GM19397 (cell line): ENCODE measurements around the gene MYL12A.

Source experiments
- ATAC-seq: cut with Tn5 transposase; IDR thresholded peaks from one replicate; pipeline ENCODE4 v1.9.1; 2021; ENCODE audit warnings: mild to moderate bottlenecking, moderate library complexity; ENCODE audit not compliant: unreplicated experiment

MYL12A gene

DNA sequence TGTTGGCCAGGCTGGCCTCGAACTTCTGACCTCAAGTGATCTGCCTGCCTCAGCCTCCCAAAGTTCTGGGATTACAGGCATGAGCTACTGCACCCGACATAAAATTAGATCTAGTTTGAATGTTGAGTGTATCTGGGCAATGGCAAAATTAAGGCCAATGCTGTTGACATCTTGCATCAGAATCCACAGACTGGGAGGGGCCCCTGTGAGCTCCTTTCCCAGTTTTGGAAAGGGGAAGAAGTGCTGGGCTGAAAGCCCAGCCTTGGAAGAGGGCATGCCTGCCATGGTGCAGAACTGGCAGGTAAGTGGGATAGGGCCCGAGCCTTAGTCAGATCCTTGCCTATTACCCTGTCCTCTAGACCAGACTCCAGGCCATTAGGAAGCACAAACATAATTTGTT lies 23.4 kb upstream of the MYL12A start:
- ATAC-seq = no peak

DNA sequence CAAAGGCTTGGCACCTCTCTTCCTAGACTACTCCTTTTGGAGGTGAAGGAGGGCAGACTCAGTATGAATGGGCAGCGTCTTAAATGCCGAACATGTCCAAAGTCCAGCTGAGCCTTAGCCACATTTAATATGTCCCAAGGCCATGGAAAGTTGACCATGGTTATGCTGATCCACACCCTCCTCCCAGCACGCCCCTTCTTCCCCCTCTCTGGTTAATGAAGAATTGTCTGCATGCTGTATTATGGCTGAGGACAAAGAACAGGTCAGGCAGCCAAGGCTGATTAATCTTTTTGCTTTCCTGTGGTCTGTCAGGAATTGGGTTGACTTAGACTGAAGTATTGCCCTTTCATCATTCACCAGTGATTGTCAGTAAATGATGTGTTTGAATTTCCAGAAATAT lies 22.0 kb upstream of the MYL12A start:
- ATAC-seq = no peak

DNA sequence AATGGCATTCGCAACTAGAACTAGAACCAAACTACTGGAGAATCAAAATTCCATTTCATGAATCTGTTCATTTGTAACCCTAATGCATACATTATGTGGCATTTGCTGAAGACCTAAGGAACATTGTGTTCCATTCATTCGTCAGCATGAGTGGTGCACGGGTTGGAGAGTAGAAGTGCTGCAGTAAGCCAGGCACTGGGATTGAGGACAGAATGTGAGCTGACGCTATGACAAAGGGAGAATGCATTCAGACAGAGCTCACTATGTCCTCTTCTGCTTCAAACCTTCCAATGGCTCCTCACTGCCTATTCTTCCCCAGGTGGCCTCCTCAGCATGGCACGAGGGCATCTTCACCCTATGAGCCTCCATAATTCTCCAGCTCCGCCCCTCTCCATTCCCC lies 21.6 kb upstream of the MYL12A start:
- ATAC-seq = no peak

DNA sequence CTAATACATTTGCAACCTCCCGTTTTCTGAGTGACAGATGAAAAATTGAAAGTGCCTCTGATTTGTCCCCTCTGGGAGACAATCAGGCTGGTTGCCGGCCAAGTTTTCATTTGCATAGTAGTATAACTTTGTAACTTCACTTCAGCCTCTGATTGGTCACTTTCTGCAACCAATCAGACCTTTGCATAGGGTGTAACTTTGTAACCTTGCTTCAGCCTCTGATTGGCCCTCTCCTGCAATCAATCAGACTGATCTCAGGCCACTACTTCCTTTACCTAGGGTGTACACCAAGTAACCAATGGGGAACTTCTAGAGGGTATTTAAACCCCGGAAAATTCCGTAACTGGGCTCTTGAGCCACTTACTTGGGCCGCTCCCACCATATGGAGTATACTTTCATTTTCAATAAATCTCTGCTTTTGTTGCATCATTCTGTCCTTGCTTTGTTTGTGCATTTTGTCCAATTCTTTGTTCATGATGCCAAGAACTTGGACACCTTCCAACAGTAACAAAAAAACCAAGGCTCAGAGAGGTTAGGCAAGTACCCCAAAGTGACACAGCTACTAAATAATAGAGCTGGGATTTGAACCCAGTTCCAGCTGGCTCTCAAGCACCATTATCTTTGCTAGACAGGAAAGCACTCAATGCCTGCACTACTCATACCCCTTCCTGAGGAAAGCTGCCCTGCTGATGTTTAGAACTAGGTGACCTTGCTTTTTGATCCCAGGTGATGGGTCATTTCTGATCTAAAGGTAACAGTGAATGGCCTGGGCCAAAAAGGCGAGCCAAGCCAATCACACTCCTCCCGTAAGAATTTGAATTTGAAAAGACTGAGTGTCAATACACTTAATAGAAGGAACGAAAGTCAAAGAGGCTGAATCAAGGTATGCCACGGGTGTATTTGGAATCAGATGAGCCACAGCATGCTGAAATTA lies 16.9 kb upstream of the MYL12A start:
- no peak for ATAC-seq

DNA sequence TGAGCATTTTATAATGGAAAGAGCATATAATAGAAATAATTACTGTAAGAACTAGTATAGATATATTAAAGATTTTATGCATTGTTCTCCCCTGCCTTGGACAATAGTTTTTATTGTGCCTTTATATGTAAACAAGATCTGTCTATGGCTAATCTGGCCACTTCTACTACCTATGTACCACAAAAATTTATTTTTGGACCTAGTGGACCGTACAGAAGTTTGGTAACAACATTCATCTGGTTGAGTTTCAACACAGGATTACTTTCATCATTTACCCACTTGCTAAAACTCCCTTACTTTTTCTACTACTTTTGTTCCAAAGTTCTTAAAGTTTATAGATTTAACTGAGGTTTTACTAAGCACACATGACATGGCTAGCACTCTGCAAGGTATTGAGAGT lies 14.6 kb upstream of the MYL12A start:
- ATAC-seq = no peak

DNA sequence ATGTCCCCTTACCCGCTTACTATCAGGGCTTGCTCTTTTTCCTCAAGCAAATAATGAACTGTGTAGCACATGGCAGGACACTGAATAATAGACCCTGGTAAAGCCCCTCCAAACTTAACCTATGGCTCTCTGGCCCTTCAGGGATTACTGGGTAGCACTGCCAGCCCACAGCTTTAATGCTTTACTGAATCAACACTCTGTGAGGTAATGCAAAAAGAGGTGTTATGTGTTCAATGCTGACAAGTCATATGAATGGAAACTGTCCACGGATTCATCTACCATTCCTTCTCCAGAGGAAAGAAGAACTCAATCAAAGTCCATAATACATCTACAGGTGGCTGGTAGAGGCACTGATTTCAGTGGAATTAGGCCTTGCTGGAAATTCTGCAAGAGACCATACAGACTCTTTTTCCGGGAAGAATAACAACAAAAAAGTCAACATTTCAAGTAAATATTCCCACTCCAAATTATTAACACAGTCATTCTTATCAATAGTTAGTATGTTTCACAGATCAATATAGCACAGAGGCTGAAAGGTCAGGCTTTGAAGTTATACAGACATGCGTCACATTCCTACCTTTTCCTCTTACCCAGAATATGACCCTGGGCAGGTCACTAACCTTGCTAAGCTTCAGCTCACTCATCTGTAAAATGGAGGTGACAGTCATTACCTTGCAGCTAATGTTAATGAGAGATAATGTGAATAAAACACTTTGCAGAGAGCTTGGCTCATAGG lies 14.0 kb upstream of the MYL12A start:
- no peak for ATAC-seq

DNA sequence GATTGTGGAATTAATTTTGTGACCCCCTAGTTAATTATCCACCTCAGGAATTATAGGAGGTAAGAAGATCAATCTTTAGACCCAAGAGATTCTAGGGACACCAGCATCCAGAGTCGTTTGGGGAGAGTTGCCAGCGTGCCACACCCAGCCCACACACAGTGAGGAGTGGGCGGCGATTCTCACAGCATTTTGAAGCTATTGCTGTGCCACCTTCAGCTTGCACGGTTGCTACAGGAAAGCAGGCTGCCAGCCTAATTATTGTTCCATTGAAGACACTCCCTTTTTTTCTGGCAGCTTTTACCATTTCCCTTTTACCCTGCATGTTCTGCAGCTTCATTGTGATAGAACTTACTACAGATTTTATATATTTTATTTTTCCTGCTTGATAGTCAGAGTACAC lies 13.1 kb upstream of the MYL12A start:
- no peak for ATAC-seq

DNA sequence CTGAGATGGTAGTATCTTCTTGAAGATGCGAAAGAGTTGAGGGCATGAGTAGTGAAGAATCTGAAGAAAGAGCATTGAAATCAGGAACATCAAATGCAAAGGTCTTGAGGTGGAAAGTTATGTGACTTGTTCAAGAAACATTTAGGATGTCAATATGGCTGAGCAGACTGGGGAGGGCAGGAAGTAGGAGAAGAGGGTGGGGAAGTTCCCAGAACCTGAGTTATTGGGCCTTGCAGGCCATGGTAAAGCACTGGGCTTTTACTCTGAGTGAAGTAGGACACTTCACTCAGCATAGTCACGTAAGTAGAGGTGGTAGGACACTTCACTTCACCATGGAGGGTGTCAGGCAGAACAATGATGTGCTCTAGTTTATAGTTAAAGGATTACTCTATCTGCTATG lies 11.8 kb upstream of the MYL12A start:
- no peak for ATAC-seq

DNA sequence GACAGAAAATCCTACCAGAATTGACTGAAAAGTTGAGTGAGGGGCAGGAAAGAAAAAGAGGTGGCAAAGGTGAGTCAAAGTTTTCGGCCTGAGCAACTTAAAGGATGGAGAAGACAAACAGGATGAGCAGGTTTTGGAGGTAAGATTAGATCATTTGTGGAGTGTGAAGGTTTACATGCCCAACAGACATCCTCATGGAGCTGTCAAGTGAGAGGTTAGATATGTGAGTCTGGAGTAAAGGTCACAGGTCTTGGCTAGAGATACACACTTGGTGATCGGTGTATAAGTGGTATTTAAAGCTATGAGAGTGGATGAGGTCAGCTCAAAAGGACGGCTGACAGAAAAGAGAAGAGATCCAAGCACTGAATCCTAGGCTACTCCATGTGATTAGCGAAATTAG lies 11.1 kb upstream of the MYL12A start:
- no peak for ATAC-seq

DNA sequence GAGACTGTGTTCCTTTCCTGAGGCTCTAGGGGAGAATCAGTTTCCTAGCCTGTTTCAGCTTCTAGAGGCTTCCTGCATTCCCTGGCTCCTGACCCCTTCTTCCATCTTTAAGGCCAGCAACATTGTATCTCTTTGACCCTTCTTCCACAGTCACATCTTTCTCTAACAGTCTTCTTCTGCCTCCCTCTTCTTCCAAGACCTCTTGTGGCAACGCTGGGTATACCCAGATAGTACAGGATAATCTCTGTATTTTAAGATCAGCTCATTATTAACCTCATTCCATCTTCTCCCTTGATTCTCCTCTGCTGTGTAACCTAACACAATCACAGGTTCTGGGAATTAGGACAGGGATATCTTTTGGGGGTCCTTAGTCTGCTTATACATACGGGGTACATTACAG lies 8.9 kb upstream of the MYL12A start:
- ATAC-seq = no peak

DNA sequence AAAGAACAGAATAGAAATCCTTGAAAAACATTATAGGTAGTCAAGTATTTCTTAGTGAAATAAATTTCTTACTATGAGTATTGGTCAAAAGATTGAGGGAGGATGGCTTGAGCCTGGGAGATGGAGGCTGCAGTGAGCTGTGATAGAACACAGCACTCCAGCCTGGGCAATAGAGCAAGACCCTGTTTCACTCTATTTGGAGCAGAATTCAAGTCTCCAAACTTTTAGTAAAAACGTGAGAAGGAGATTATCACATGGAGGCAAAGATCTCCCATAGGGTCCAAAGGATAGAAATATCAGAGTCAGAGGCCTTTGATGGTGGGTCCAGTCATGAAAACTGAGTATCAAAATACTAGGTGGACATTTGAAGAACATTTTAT lies 2.4 kb upstream of the MYL12A start:
- no peak for ATAC-seq

DNA sequence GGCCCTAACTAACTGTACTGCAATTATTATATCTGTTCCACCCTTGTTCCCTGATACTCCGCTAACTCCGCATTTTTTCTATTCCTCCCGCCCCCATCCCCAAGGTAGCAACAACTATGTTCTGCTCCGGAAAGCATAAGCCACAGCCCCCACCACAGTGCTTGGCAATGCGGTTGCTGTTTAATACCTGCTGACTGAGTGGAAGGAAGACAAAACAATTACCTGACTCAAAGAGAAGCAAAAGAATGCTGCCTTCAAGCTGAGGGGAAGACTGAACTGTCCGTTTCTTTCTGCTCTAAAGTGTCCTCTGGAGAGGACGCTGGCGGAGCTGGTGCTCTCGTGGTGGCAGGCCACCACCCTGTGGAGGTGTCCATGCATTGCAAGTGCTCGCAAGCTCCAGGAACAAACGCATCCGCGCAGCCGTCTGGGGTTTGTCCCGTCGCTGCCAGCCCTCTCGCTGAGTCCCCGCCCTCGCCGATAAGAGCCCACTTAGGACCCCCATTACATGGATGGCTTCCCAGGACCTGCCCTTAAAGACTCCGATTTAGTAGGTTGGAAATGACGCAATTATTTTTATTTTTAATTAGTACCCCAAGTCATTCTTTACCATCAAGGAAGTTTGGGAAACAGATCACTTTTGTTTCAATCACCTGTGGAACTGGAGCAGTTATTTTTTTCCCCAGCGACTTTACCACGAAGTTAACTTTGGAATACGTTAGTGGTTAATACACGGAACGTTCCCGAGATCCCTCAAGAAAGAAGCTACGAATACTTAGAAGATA lies 1.6 kb upstream of the MYL12A start:
- ATAC-seq = peak; percentile 41

DNA sequence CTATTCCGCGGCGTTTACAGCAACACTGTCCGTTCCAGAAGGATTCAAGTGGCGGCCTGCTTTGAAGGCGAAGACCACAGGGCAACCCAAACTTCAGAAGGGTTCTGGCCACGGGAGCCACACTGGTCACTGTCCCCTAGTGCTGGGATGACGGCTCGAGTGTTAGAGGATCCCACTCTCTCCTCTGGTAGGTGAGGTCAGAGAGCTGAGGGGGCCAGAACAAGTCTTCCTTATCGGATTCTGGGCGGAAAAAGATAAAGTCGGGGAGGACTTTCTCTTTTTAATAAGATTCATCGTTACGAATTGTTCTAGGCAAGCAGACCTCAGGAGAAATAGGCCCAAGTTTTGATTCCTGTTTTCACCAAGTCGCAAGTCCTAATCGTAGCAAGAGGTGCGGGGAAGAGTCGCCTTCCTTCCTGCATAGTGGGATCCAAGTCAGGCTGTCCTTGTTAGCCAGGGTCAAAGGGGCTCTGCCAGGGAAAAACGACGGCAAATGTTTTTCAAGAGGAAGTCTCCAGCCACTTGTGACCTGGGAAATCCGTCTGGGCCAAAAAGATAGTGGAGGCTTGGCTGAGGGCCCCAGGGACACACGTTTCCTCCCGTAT lies 864 bp upstream of the MYL12A start:
- no peak for ATAC-seq

DNA sequence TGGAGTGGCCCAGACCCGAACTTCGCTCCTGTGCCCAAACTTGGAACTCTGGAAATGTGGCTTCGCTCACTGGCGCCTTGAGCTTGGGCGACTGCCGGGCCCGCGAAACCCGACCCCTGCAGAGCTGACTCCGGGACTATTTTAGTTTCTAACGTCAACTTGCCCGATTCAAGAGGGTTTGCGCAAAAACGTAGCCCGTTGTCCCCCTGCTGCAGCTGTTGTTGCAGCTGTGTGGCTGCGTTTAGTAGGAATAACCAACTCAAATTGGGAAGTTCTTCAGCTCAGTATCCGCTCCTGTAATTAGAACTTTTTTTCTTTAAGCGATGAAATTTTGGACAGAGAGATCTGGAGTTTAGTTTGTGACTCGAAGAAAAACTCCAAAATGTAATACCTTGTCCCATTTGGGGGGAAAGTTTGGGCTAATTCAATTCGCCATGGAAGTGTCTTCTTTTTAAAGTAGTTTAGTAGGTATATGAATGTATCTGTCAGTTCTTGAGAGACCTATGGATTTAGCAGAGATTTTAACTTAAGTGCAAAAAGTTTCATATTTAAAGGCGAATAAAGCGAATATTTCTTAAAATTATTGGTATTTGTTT lies 559 bp downstream of the MYL12A start:
- no peak for ATAC-seq

DNA sequence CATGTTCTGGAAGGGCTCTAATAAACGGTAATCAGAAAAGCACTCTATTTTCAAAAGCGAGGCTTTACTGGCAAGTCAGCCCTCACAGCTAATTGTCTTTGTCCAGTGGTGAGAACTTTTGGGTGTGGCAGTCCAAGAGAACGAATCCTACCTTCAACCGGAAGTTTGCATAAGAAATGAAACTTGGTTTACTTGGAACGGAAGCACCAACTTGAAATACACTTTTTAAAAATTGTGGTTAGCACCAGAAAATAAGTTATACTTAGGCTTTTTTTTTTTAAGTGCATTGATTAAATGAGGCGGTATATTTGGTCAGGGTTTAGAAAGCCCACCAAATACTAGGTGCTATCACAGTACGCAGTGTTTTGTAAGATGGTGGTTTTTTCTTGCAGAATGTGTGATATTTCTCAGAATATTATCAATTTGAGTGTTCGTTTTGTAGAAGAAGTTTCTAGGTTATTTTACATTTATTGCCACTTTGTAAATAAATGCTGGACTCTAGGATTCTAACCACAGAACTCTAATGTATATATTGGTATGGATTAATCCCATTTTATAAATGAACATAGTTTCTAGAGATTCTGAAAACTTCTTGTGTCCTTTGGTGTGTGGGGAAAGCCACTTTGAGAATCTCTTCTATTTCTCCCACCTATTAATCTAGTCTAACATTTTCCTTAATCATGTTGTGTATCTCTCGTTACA lies 1.2 kb downstream of the MYL12A start:
- ATAC-seq = no peak

DNA sequence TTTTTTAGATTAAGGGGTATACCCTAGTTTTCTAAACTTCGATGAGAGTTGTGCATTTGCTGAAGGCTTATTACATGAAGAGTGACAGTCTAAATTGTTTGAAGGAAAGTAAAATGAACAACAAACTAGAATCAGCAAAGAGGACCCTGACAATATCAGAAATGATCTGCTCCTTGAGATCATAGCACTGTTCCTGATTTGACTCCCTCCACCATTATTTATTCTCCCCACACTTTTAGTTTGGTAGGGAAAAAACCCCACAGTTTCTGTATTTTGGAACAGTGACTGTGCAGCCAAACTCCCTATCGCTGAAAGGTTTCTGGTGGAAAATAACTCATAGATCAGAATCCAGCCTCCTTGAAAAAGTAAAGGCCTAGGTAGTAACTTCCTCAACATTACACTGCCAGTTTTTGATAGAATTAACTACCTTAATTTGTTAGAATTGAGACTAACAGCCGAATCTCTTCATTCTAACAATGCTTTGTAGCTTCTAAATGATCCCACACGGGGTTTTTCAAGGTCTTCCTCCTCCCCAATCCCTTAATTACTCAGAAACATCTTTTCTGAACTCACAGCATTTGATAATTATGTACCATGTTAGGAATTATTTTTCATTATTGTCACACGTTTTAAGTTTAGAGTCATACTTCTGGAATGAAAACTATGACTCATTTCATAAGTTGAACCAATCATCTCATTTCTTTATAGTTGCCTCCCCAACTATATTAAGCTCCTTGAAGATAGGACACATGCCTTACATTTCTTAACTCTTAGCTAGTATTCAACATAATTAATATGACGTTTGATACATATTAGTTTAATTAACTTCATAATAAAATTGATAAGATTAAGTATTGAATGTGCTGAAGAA lies 2.9 kb downstream of the MYL12A start:
- ATAC-seq = no peak

DNA sequence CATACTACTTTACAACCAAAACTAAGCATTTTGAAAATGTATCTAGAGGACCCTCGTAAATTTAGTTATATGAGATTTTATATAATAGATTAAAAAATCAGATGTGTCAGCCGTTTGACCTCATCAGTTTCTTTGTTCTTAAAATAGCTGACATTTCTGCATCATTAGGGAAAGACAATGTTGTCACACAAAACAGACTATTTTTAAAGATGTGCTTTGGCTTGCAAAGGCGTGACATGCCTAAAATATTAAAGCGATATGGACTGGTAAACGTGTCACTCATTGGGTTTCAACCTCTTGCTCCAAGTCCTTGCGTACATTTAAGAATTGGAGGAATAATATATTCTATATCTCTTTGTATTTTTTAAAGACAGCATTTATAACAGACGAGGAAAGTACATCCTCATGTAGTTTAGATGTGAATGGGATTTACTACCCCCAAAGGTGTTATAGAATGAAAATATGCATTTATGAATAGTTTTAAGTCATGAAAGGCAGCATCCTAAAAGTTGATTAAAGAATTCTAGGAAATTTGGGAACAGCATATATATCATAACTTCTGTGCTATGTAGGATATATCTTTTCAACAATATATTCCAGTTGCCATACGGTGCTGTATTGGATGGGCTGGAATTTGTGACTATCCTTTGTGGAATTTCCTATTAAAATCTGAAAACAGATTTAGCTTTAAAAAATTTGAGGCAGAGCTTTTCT lies 3.8 kb downstream of the MYL12A start:
- no peak for ATAC-seq

DNA sequence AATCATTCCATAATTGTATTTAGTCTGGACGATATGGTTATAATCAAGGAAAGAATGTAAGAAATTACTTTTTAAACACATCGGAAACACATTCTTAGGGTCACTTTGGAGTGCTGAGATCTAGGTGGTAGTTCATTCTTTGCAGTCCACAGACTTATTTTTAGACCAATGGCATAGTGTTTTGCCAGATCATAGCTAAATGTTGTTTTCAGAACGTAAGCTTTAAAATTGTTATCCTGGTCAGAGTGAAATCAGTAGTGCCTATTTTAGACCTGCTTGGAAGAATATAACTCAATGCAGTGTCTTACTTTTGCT lies 4.3 kb downstream of the MYL12A start:
- ATAC-seq = no peak

DNA sequence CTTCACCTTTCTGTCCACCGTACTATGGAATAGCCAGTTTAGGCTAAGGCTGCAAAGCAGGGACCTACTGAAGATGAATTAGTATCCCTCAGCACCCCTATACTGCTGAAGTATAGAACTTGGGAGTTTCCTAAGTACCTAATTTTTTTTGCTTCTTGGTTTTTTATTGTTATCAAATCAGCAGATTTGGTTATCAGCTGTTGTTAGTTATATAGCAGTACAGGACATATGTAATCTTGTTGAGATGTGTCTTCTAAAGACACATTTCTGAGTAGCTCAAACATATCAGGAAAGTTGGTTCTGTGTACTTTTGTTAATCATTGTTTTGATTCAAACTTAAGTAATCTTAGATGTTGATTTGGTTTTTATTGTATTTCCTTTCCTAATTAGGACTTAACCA lies 5.2 kb downstream of the MYL12A start:
- ATAC-seq = no peak
